ENCODE measurements around the gene KYAT1.
"Not testable (repeated sequence)": the region's sequence is repeated elsewhere in the genome, so short reads cannot be mapped to it uniquely, and the experiment has no call there.

KYAT1 gene

DNA sequence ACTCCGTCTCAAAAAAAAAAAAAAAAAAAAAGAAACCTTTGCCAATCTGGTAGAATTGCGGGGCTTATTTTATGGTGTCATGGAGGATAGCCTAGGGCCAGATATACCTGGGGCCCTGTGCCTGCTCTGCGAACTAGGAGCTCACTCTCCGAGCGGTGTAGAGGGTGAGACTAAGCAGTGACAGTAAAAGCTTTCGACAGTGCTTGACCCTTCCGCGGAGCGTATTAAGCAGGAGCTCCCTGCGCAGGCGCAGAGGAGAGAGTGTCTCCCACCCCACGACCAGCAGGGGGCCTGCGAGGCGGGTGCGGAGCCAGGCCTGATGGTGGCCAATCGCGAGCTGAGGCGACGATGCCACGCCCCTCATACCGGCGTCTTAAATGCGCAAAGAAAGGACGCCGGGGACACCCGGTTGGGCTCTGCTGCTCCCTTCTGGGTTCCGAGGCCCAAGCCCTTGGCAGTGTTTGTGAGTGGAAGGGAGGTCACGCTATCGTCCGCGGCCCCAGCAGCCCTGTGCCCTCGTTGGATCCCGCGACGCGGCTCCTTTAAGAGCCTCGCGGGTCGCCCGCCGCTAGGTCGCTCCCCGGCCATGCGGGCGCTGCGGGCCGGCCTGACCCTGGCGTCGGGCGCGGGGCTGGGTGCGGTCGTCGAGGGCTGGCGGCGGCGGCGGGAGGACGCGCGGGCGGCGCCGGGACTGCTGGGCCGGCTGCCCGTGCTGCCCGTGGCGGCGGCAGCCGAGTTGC, 63.5 kb downstream of the KYAT1 start, which contains the start of gene ENDOG:
Gene ENDOG (plus strand): TSS at position 402 of the 740 bp plus-strand sequence. CDS start 185 bp downstream, at position 587.
- peak; percentile 99 for DNase-seq (ENCODE audit: low spot score)

DNA sequence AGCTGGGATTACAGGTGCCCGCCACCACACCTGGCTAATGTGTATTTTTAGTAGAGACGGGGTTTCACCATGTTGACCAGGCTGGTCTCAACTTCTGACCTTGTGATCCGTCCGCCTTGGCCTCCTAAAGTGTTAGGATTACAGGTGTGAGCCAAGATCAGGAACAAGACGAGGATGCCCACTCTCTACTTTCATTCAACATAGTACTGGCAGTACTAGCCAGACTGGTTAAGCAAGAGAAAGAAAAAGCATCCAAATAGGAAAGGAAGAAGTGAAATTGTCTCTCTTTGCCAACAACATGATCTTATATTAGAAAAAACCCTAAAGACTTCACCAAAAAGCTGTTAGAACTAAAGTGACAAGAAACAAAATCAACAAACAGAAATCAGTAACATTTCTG, 70.9 kb downstream of the KYAT1 start:
- no peak for DNase-seq (ENCODE audit: low spot score)

DNA sequence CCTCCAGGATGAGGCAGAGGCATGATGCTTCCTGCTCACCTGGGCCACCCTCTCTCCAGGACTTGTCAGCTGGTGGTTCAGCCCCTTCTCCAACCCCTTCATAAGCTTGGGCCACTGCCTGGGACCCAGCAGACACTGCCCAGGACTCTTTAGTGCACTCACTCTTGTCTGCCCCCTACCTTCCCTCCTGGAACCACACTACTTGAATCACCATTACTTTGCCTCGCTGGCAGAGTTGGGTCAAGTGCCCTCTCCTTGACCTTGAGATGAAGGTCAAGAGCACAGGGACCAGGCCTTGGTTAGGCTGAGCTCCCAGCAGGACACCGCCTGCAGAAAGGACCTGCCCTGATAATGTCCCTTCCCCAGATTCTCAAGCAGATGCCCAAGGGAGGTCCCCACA, 71.9 kb downstream of the KYAT1 start:
- no peak for DNase-seq (ENCODE audit: low spot score)

DNA sequence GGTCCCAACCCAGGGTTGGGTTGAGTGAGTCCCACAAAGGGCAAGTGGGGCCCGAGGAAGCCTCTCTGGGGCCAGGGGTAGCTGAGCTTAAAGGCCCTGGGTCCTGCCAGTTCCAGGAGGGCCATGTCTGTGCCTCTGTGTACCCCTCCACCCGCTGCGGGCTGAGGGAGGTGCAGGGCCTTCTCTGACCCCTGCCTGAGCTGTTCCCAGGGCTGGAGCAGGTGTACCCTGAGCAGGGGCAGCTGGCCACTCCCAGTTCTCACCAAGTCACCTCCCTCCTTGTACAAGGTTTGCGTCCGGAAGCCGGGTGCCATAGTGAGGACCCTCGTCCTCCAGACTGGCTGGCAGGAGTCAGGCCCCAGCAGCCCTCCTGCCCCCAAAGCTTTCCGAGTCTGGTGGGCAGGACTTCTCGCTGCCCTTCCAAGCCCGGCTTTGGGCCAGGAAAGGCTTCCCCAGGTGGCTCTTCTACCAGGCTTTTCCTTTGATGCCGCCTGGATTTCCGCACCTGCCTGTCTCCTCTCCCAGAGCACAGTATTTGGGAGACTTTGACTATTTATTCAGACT, 72.6 kb downstream of the KYAT1 start:
- DNase-seq (ENCODE audit: low spot score) = no peak

DNA sequence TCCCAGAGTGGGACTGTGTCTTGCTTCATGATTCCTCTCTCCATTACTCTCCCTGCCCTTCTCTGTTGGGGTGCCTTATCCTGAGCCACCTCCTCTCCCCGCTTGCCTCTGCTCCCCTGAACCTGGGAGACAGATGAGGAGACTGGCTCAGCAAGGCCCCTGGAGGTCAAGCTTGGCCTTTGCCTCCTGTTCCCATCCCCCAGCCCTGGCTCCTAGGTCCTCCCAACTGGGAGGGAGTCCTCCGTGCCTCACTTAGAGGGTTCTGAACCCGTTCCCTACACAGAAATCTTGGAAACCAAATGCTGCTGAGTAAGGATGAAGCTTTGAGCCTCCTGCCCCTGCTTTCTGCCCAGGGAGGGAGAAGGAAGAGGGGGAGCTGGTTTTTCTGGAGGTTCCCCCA, 73.2 kb downstream of the KYAT1 start:
- no peak for DNase-seq (ENCODE audit: low spot score)

DNA sequence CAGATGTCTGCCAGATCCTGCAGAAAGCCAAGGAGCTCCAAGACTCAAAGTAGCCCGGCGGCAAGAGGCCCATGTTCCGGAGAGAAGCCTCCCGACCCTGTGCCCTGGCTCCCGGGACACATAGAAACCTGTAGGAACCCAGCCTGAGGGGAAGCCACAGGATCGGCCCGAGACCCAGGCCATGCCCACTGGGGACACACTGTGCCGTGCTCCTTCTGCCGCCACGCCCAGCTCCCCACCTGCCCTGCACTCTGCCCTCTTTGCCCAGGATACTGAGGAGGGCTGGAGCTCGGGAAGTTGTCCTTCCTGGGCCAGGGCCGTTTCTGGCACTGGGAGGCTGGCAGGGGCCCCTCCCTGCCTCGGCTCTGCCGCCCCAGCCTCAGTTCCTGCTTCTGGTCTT, 73.9 kb downstream of the KYAT1 start:
- no peak for DNase-seq (ENCODE audit: low spot score)

DNA sequence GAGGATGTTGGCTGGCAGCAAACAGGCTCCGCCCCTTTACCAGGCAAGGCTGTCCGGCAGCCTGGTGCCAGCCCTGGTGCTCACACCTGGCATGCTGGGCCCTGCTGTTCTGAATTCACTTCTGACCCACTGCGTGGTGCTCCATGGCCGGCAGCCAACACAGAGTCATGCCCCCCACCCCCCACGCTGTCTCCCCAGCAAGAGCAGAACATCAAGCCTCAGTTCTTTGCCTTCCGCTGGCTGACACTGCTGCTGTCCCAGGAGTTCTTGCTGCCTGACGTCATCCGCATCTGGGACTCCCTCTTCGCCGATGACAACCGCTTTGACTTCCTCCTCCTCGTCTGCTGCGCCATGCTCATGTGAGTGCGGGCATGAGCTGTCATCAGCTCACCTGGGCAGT, 76.1 kb downstream of the KYAT1 start:
- no peak for DNase-seq (ENCODE audit: low spot score)

DNA sequence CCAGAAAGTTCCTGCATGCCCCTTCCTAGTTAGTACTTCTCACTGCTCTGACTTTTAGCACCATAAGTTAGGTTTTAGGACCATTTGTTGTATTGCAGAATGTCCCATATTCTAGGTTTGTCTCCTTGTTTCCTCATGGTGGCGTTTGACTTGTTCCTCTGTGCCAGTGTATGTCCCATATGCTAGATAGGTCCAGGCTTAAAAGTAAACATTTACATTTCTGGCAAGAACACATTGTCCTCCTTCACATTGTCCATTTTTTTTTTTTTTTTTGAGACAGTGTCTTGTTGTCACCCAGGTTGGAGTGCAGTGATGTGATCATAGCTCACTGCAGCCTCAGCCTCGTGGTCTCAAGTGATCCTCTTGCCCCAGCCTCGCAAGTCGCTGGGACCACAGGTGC, 79.3 kb downstream of the KYAT1 start:
- no peak for DNase-seq (ENCODE audit: low spot score)

DNA sequence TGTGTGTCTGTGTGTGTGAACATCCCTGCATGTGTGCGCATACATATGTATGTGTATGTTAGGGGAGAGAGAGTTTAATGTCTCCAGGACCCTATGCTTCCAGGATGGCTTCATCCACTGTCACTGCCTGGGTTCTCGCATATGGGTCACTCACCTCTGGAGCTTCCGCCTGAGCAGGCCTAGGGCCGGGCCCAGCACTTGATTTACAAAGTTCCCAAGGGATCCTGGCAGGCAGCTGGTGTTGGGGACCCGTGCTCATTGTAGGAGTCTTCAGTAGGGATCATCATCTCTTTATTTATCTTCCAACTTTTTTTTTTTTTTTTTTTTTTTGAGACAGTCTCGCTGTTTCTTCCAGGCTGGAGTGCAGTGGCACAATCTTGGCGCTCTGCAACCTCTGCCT, 81.7 kb downstream of the KYAT1 start:
- no peak for DNase-seq (ENCODE audit: low spot score)

DNA sequence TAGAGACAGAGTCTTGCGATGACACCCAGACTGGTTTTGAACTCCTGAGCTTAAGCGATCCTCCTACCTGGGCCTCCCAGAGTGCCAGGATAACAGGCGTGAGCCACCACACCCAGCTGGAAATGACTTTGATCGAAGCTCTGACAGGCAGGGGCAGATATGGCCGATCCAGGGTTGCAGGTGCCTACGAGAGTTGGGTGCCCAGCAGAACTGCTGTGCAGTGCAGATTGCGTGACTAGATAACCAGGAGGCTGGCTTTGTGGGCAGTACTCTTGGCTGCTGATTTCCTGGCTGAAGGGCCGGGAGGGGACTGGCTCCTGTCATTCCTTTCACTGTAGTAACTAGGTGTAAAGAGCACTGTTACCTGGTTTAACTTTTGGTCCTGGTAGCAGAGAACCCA, 82.9 kb downstream of the KYAT1 start:
- no peak for DNase-seq (ENCODE audit: low spot score)

DNA sequence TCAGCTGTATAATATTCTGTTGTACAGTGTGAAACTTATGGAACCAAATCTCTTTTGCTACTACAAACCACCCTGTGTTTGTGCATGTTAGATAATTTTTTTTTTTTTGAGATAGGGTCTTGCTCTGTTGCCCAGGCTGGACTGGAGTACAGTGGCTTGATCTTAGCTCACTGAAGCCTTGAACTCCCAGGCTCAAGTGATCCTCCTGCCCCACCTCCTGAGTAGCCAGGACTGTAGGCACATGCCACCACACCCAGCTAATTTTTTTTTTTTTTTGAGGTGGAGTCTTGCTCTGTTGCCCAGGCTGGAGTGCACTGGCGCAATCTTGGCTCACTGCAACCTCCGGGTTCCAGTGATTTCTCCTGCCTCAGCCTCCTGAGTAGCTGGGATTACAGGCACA, 86.8 kb downstream of the KYAT1 start:
- DNase-seq (ENCODE audit: low spot score) = not testable (repeated sequence)

DNA sequence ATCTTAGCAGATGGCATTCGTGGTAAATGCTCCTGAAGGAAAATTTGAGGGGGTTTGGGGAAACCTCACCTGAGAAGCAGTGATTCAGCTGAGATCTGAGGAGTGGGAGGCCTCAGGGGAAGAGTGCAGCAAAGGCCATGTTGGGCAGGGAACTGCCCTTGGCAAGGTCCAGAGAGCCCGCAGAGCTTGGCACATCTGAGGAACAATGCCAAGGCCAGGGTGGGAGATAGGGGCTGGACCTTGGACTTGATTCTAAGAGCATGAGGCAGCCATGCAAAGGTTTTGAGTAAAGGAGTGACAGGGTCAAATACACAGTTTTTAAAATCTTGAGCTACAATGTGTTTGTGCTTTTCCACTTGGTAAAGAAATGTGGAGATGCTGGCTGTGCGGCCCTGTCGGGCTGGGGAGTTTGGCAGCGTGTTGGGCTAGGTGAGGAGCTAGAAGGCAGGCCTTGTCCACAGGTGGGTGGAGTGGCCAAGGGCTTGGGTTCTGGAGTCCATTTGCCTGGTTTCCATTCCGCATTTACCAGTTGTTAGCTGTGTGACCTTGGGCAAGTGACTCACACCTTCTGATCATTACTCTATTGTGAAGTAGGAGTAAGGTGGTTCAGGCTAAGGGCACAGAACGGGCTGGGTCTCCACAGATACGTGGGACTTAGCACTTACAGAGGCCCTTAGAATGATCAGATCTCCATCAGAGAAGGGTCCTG, 88.6 kb downstream of the KYAT1 start:
- DNase-seq (ENCODE audit: low spot score) = no peak

DNA sequence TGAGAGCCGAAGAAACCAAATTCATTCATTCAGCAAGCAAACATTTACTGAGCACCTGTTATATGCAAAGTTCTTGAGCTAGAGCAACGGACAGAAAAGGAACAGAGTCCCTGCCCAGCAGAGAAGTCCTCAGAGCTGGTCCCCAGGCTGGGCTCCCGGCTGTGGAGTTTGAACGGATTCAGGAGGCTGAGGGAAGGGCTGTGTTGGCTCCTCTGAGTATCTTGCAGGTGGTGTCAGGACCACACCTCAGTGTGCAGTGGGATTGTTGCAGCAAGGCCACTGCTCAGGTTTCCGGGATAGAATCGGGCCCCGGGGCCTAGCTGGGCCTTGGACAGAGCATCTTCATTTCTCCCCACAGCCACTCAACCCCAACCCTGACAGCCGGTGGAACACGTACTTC, 89.6 kb downstream of the KYAT1 start:
- DNase-seq (ENCODE audit: low spot score) = no peak

DNA sequence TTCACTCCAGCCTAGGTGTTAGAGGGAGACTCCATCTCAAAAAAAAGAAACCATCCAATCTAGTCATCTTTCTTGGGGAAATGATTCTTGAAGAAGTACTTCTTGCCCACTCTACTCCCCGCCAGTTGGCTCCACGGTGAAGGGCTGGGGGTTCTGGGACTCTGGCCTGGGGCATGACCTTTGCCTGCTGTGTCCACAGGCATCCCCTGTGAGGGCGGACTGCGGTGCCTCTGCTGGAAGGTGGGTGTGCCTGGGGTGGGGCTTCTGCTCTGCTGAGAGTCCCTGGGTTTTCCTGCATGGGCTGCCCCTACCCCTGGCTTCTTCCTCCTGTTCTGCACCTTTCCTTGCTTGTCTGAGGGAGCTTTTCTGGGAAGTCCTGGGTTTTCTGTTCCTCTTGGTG, 91.2 kb downstream of the KYAT1 start:
- DNase-seq (ENCODE audit: low spot score) = no peak

DNA sequence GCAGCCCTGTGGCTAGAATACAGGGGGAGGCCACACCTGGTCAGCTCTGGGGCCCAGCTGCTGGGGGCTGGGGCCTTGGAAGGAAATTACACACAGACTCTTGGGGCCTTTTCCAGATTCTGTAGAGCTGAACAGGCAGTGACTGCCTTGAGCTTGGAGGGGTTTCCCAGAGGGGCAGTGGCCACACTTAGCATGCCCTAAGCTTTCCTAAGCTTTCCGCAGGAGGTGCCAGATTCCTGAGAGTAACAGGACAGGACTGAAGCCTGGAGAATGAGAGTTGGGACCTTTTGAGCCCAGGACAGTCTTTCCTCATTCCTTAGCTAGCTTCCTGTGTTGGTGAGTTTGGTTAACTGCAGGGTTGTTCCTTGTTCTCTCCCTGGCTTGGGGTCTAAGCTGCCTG, 93.3 kb downstream of the KYAT1 start:
- no peak for DNase-seq (ENCODE audit: low spot score)

DNA sequence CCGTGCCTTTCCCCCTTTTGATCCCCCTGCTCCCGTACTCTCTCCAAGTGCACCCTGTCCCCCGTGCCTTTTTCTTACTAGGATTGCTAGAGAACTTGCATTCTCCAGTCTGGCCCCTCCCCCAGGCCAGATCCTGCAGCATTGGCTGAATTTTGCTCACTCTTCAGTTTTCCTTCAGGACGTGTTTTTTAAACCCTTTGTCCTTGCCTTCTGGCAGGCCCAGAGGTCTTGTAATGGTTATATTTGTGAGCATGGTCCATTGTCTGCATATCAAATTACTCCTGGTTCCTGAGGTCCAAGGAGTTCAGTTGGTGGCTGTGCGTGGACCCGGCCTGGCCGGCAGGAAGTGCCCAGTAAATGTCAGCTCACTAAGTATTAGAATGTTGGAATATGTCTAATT, 94.1 kb downstream of the KYAT1 start:
- peak; percentile 45 for DNase-seq (ENCODE audit: low spot score)

DNA sequence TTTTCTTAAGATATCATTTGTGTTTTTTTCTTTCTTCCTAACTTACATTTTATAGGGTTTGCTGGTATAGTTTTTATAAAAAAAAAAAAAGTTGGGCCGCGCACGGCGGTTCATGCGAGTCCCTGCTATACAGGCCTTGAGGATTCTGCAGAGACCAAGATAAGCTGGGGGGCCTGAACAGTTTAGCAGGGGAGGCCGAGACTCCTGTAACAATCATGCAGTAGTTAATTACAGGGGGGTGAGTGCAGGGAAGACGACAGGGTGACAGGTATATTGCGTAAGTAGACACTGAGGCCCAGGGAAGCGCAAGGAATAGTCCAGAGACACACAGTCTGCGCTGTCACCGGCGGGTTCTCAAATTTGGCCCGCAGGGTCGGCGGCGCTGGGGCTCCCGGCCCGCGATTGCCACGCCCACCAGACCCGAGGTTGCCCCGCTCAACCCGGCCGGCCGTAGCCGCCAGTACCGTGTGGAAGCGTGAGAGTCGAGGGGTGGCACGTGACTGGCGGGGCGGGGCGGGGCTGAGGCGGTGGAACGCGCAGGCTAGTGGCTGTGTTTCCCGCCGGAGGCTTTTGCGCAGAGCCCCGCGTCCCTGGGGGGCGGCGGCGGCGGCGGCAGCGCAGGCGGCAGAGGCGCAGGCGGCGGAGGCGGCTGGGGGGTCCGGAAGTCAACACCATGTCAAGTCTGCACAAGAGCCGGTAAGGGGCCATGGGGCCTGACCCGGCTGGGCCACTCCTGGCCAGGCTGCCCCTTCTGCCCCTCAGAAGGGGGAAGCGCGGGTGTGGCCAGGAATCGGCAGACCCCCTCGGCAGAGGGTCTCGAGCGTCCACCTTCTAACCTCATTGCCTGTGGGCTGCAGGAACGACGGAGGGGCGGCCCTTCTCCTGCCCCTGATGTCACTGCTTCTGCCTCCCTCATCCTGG, 94.8 kb downstream of the KYAT1 start, which contains the start of gene TBC1D13:
Gene TBC1D13 (plus strand): TSS at position 573 of the 921 bp plus-strand sequence. CDS start 101 bp downstream, at position 674.
- peak; percentile 96 for DNase-seq (ENCODE audit: low spot score)

DNA sequence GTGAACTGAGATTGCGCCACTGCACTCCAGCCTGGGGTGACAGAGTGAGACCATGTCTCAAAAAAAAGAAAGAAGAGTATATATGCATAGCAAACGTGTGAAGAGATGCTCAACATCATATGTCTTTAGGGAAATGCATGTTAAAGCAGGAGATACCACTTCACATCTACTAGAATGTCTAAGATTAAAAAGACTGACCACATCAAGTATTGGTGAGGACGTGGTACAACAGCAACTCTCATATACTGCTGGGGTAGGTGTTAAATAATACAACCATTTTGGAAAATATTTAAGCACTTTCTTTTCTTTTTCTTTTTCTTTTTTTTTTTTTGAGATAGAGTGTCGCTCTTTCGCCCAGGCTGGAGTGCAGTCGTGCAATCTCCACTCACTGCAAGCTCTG, 96.3 kb downstream of the KYAT1 start:
- DNase-seq (ENCODE audit: low spot score) = no peak
